MCF 10A (cell line): ENCODE results near the gene MYO15A. TPM values are rescaled to one million over a fixed set of nuclear protein-coding genes. Genes with fewer than 3 reads are reported as not detected.

Source experiments
- BruUV-seq: library from RNA; stranded (reverse); fragments of 400-500 nt; replicated peaks from 2 replicates; lab custom pipeline; 2021; lab: Mats Ljungman, UMichigan
- CTCF ChIA-PET: fragments of 300-600 bp; sonication (Branson Sonifier 250); formaldehyde crosslinking; extraction: SDS; loops from one replicate; lab custom pipeline; 2021; ENCODE audit warnings: antibody characterized with exemption, inconsistent platforms; lab: Yijun Ruan, JAX
- POLR2A ChIA-PET: fragments of 300-600, 350-650 bp; sonication (Branson Sonifier 250); formaldehyde crosslinking; extraction: SDS; loops from one replicate; lab custom pipeline; 2020; ENCODE audit warnings: antibody characterized with exemption, inconsistent platforms; lab: Yijun Ruan, JAX
- DNase-seq: peaks from one replicate; pipeline ENCODE4 v3.0.0-alpha.2; 2018; ENCODE audit not compliant: unreplicated experiment
- H3K27ac Mint-ChIP-seq: one replicate; pipeline ENCODE4 v1.8.0; 2022; ENCODE audit warnings: mild to moderate bottlenecking, low read depth, mixed read lengths; ENCODE audit not compliant: unreplicated experiment
- H3K27me3 Mint-ChIP-seq: one replicate; pipeline ENCODE4 v1.8.0; 2022; ENCODE audit warnings: mixed read lengths; ENCODE audit not compliant: insufficient read depth, unreplicated experiment
- H3K36me3 Mint-ChIP-seq: one replicate; pipeline ENCODE4 v1.8.0; 2022; ENCODE audit warnings: mild to moderate bottlenecking, moderate library complexity, mixed read lengths; ENCODE audit not compliant: insufficient read depth, unreplicated experiment
- H3K4me1 Mint-ChIP-seq: one replicate; pipeline ENCODE4 v1.8.0; 2022; ENCODE audit warnings: mixed read lengths; ENCODE audit not compliant: insufficient read depth, unreplicated experiment
- H3K4me3 Mint-ChIP-seq: one replicate; pipeline ENCODE4 v1.8.0; 2022; ENCODE audit warnings: mild to moderate bottlenecking, moderate library complexity, mixed read lengths; ENCODE audit not compliant: unreplicated experiment
- H3K9me3 Mint-ChIP-seq: one replicate; pipeline ENCODE4 v1.8.0; 2022; ENCODE audit warnings: mixed read lengths; ENCODE audit not compliant: unreplicated experiment
- intact Hi-C: fragments of 100-400 bp; cut with micrococcal nuclease; formaldehyde crosslinking; loops from 2 replicates; pipeline ENCODE4 v1.14.1; 2022
- total RNA-seq: library from RNA; stranded (reverse); gene quantifications from 2 replicates; pipeline ENCODE4 v1.2.3, GENCODE V29; 2022
- TF ChIP-seq, protein P1 (sequence below): fragments of 200-600 bp; IDR thresholded peaks from one replicate; pipeline ENCODE4 v1.8.0; 2022; ENCODE audit warnings: antibody characterized with exemption, mild to moderate bottlenecking; ENCODE audit not compliant: unreplicated experiment

MYO15A gene
- total RNA-seq, 1 experiment from 2014 or later: 1.1 TPM

DNA sequence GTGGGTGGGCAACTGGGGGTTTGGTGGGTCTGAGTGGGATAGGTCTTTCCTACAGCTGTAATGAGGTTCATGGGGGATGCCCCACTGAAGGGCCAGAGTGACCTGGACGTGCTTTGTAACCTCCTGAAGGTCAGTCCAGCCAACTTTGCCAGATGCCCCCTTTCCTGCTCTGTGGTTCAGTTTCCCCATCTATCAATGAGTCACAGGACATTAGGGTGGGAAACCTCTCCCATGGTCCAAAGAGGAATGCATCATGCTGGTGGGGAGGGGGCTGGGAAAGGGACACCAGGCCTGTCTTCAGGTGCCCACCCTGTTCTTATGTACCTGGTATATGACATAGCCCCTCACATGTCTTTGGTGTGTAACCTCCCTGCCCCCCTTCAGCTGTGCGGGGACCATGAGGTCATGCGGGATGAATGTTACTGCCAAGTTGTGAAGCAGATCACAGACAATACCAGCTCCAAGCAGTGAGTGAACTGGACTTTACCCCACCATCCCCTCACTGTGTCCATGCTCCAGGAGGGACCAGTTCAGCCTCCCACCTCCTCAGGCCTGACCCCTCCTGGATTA, 51.1 kb downstream of the MYO15A start:
- POLR2A ChIA-PET: no interaction called here
- CTCF ChIA-PET: interaction anchor here (1.2 kb wide), 1 partner anchor 18 kb away, joined by 3 read pairs; no protein-coding TSS in a partner anchor

DNA sequence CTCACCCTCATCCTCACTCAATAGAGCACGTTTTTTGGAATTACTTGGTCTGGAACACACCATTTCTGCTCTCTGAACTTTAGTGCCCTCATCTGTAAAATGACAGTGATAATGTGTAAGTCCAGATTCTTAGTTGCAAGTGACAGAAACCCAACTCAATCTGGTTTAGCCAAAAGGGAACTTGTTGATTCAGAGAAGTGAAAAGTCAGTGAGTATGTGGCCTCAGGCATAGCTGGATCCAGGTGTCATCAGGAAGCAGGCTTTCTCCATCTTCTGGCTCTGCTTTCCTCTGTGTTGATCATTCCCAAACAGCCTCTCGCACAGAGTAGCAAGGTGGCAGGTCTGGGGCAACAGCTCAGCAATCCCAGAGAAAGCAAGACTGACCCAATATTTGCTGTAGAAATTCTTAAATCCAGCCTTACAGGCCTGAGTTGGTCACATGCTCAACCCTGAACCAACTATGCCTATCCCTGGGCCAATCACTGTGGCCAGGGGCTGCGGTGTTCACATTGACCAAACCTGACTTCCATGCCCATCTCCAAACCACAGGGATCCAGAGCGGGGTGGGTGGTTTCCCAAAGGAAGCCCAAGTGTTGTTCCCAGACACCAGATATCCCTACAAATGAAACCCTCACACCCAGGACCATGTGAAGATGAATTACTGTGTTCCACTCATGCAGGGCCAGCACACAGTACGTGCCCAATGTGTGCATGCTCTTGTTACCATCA, 51.7 kb downstream of the MYO15A start:
- Mint-ChIP-seq H3K4me1 (peaks cover 11% of the 10 kb centered on the region), H3K27ac (no peak overlapping the region), H3K27me3 (no peaks in the 10 kb centered on the region), H3K9me3 (no peaks in the 10 kb centered on the region), H3K36me3 (no peaks in the 10 kb centered on the region), H3K4me3 (no peak overlapping the region)
- ChIA-PET CTCF (interaction anchor here (1.0 to 1.2 kb wide), 2 partner anchors 19 to 20 kb away, joined by 3 read pairs; no protein-coding TSS in a partner anchor), POLR2A (interaction anchor here (0.7 to 1.5 kb wide), 2 partner anchors 21 to 23 kb away, joined by 3 to 4 read pairs; partner anchors contain the start of gene ALKBH5)
- no peak for DNase-seq
- BruUV-seq: no TSS peak
- intact Hi-C loops: no loop called here
- TF ChIP-seq, protein P1, sequence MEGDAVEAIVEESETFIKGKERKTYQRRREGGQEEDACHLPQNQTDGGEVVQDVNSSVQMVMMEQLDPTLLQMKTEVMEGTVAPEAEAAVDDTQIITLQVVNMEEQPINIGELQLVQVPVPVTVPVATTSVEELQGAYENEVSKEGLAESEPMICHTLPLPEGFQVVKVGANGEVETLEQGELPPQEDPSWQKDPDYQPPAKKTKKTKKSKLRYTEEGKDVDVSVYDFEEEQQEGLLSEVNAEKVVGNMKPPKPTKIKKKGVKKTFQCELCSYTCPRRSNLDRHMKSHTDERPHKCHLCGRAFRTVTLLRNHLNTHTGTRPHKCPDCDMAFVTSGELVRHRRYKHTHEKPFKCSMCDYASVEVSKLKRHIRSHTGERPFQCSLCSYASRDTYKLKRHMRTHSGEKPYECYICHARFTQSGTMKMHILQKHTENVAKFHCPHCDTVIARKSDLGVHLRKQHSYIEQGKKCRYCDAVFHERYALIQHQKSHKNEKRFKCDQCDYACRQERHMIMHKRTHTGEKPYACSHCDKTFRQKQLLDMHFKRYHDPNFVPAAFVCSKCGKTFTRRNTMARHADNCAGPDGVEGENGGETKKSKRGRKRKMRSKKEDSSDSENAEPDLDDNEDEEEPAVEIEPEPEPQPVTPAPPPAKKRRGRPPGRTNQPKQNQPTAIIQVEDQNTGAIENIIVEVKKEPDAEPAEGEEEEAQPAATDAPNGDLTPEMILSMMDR: no peak

More for the DNA sequence above, 51.1 kb downstream of the MYO15A start:
- TF ChIP-seq, protein P1: no peak
- peak overlapping the region; percentile 54 for H3K4me3 Mint-ChIP-seq
- H3K27ac Mint-ChIP-seq: no peak overlapping the region
- H3K4me1 Mint-ChIP-seq: peaks cover 11% of the 10 kb centered on the region
- no peak for DNase-seq
- no peaks in the 10 kb centered on the region for H3K9me3 Mint-ChIP-seq
- BruUV-seq: no TSS peak
- intact Hi-C loops: no loop called here
- H3K27me3 Mint-ChIP-seq: no peaks in the 10 kb centered on the region
- H3K36me3 Mint-ChIP-seq: no peaks in the 10 kb centered on the region

DNA sequence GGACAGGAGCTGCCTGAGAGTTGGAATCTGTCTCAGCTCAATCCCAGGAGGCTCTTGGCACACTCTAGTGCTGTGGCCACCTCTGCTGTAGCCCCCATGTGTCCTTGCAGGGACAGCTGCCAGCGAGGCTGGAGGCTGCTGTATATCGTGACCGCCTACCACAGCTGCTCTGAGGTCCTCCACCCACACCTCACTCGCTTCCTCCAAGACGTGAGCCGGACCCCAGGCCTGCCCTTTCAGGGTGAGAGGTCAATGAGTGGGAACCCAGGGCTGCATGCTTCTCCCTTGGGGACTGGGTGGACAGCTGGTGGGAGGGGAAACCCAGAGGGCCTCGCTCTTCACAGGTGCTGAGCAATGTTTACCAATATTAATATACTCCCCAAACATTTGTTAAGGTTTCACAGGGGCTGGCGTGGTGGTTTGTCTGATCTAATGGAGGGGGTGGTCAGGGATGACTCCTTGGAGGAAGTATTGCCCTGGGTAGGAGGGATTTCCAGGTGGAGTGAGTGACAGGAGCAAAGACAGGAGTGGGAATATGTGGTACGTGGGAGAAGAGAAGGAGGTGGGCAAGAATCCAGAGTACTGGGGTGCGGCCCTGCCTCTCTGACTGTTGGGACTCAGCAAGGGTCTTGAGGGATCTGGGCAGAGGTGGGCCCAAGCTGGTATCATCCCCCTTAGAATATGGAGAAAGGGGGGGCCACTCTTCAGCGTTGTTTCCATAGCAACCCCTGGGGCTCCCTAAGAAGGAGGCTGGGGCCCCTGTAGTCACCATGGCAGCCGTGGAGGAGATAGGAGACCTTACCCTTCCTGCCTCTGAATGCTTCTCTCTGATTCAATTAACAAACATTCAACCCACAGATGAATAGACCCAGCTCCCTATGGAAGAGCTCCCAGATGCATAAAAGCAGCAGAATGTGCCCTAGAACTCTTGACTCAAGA, 52.9 kb downstream of the MYO15A start:
- CTCF ChIA-PET: interaction anchor here (1.0 kb wide), 2 partner anchors 21 kb away, joined by 3 to 4 read pairs; no protein-coding TSS in a partner anchor
- H3K9me3 Mint-ChIP-seq: no peaks in the 10 kb centered on the region
- POLR2A ChIA-PET: interaction anchor here (0.7 to 1.5 kb wide), 3 partner anchors 20 to 22 kb away, joined by 3 to 4 read pairs (median 3); partner anchors contain the start of gene ALKBH5
- TF ChIP-seq, protein P1: no peak
- no peaks in the 10 kb centered on the region for H3K27me3 Mint-ChIP-seq
- BruUV-seq: no TSS peak
- peaks cover 11% of the 10 kb centered on the region for H3K4me1 Mint-ChIP-seq
- no peak overlapping the region for H3K4me3 Mint-ChIP-seq
- peaks cover 1% of the 10 kb centered on the region for H3K36me3 Mint-ChIP-seq
- intact Hi-C loops: no loop called here
- no peak for DNase-seq
- no peak overlapping the region for H3K27ac Mint-ChIP-seq
